A673 (cell line): ENCODE measurements around the gene ADGRL4.

Experiments
- EZH2 ChIP-seq: fragments of 200-600 bp; sonication (generic); IDR thresholded peaks from 2 replicates; pipeline ENCODE4 v1.6.1; 2017; ENCODE audit warnings: borderline replicate concordance, low read depth, mild to moderate bottlenecking, mixed read lengths, antibody characterized with exemption, low read length; ENCODE audit not compliant: poor library complexity, severe bottlenecking
- TF ChIP-seq, protein P1 (sequence below): fragments of 300-800, 200-600 bp; sonication (generic); conservative IDR thresholded peaks from 2 replicates; pipeline ENCODE4 v1.5.1; 2017; ENCODE audit warnings: low read depth, mild to moderate bottlenecking, antibody characterized with exemption, low read length, moderate library complexity, mixed read lengths

DNA sequence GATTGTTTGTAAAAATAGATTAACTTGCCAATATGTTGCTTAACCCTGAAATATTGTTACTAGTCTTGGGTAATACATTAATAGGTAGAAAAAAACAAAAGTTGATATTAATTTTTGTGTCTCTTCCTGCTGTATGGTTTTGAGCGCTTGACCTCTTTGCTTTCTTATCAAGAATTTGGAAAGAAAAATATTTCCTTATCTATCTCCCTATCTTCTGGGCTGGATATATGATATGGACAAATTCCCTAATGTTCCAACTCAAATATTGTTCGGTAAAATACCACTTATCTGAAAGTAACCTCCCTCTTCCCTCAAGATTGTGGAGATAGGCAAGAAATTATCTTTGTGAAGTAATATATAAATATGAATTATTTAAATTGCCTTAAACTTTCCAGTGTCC is 57.3 kb downstream of the ADGRL4 start:
- TF ChIP-seq EZH2, result no peak
- TF ChIP-seq, protein P1, sequence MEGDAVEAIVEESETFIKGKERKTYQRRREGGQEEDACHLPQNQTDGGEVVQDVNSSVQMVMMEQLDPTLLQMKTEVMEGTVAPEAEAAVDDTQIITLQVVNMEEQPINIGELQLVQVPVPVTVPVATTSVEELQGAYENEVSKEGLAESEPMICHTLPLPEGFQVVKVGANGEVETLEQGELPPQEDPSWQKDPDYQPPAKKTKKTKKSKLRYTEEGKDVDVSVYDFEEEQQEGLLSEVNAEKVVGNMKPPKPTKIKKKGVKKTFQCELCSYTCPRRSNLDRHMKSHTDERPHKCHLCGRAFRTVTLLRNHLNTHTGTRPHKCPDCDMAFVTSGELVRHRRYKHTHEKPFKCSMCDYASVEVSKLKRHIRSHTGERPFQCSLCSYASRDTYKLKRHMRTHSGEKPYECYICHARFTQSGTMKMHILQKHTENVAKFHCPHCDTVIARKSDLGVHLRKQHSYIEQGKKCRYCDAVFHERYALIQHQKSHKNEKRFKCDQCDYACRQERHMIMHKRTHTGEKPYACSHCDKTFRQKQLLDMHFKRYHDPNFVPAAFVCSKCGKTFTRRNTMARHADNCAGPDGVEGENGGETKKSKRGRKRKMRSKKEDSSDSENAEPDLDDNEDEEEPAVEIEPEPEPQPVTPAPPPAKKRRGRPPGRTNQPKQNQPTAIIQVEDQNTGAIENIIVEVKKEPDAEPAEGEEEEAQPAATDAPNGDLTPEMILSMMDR, result no peak
